ENCODE results near the gene TTBK2. TPM values are rescaled to one million over a fixed set of nuclear protein-coding genes. Genes with fewer than 3 reads are reported as not detected.

Gene TTBK2
- total RNA-seq, 1 experiment from 2014 or later, result 18.6 TPM

DNA sequence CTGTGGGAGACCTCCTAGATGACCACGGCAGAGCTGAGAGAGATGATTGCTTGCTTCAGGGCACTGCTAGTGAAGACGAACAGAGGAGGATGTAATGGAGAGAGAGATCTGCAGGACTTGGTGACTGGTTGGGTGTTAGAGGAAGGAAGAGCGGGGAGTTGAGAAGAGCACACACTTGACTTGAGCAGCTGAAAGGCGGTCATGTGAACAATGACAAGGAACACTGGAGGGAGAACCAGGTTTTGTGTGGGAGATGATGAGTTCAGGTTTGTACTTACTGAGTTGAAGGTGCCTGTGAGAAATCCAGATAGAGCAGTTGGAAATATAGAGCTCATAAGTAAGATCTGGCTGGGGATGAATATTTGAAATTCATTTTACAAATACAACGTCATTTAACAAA lies 224.0 kb downstream of the TTBK2 start:
- H3K9me3 Mint-ChIP-seq, result peaks cover 9% of the 10 kb centered on the region
- no peaks in the 10 kb centered on the region for H3K27me3 Mint-ChIP-seq (ENCODE audit: low read depth)
- TF ChIP-seq SMAD4 (CRISPR knock-in tag; IDR thresholded peaks at IDR 0.05) (no peak), PRDM15 (CRISPR knock-in tag; IDR thresholded peaks at IDR 0.05) (no peak), PRRX2 (CRISPR knock-in tag; IDR thresholded peaks at IDR 0.05) (no peak), NR2C2 (CRISPR knock-in tag; IDR thresholded peaks at IDR 0.05) (no peak), ZNF671 (CRISPR knock-in tag; IDR thresholded peaks at IDR 0.05) (no peak), EMX1 (CRISPR knock-in tag; IDR thresholded peaks at IDR 0.05) (no peak), ZNF396 (CRISPR knock-in tag; IDR thresholded peaks at IDR 0.05; ENCODE audit: borderline replicate concordance) (no peak), ZNF232 (CRISPR knock-in tag; IDR thresholded peaks at IDR 0.05) (no peak), E2F1 (CRISPR knock-in tag; IDR thresholded peaks at IDR 0.05) (no peak), USF2 (CRISPR knock-in tag; IDR thresholded peaks at IDR 0.05) (no peak), ATF3 (CRISPR knock-in tag; conservative IDR thresholded peaks at IDR 0.05) (no peak)
- TF ChIP-seq, protein P1, sequence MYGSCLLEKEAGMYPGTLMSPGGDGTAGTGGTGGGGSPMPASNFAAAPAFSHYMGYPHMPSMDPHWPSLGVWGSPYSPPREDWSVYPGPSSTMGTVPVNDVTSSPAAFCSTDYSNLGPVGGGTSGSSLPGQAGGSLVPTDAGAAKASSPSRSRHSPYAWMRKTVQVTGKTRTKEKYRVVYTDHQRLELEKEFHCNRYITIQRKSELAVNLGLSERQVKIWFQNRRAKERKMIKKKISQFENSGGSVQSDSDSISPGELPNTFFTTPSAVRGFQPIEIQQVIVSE (CRISPR knock-in tag; IDR thresholded peaks at IDR 0.05; ENCODE audit: borderline replicate concordance), result no peak
- TF ChIP-seq, protein P2, sequence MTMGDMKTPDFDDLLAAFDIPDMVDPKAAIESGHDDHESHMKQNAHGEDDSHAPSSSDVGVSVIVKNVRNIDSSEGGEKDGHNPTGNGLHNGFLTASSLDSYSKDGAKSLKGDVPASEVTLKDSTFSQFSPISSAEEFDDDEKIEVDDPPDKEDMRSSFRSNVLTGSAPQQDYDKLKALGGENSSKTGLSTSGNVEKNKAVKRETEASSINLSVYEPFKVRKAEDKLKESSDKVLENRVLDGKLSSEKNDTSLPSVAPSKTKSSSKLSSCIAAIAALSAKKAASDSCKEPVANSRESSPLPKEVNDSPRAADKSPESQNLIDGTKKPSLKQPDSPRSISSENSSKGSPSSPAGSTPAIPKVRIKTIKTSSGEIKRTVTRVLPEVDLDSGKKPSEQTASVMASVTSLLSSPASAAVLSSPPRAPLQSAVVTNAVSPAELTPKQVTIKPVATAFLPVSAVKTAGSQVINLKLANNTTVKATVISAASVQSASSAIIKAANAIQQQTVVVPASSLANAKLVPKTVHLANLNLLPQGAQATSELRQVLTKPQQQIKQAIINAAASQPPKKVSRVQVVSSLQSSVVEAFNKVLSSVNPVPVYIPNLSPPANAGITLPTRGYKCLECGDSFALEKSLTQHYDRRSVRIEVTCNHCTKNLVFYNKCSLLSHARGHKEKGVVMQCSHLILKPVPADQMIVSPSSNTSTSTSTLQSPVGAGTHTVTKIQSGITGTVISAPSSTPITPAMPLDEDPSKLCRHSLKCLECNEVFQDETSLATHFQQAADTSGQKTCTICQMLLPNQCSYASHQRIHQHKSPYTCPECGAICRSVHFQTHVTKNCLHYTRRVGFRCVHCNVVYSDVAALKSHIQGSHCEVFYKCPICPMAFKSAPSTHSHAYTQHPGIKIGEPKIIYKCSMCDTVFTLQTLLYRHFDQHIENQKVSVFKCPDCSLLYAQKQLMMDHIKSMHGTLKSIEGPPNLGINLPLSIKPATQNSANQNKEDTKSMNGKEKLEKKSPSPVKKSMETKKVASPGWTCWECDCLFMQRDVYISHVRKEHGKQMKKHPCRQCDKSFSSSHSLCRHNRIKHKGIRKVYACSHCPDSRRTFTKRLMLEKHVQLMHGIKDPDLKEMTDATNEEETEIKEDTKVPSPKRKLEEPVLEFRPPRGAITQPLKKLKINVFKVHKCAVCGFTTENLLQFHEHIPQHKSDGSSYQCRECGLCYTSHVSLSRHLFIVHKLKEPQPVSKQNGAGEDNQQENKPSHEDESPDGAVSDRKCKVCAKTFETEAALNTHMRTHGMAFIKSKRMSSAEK (CRISPR knock-in tag; IDR thresholded peaks at IDR 0.05; ENCODE audit: borderline replicate concordance), result no peak
- H3K4me3 Mint-ChIP-seq, result no peak overlapping the region
- no peaks in the 10 kb centered on the region for H3K4me1 Mint-ChIP-seq
- ATAC-seq (no peak), DNase-seq (ENCODE audit: low spot score) (no peak)
- H3K36me3 Mint-ChIP-seq, result no peaks in the 10 kb centered on the region; the same call in 1 of the 2 replicates
- ChIA-PET CTCF (no interaction called here), POLR2A (no interaction called here)
- no peak overlapping the region for H3K27ac Mint-ChIP-seq

DNA sequence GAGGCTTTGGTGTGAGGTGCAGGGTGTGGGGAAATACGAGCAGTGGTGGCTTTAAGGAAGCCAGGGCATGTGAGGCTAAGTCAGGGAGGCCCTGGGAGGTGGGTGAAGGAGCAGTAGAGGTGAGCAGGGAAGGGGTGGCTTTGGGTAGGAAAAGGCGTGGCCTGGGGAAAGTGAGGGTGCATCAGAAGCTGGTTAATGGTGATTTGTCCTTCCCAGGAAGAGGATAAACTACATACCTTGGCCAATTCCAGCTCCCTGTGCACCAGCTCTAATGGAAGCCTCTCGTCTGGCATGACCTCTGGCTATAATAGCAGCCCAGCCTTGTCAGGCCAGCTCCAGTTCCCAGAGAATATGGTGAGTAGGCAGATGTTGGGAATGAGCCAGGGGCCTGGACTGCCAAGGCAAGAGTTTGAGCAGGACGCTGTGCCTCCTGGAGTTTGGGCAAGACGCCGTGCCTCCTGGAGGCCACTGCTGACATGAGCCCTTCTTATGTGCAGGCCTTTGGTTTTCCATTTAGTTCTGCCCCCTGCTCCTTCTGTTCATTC lies 225.0 kb downstream of the TTBK2 start:
- DNase-seq (ENCODE audit: low spot score) (no peak), ATAC-seq (no peak)
- no peak overlapping the region for H3K4me3 Mint-ChIP-seq
- H3K9me3 Mint-ChIP-seq, result peaks cover 6% of the 10 kb centered on the region
- H3K27ac Mint-ChIP-seq, result no peak overlapping the region
- CTCF ChIA-PET, result interaction anchor here (1.5 kb wide), 1 partner anchor 231 kb away, joined by 3 read pairs; no protein-coding TSS in a partner anchor
- H3K27me3 Mint-ChIP-seq (ENCODE audit: low read depth), result no peaks in the 10 kb centered on the region
- no peaks in the 10 kb centered on the region for H3K4me1 Mint-ChIP-seq
- POLR2A ChIA-PET, result no interaction called here
- no peaks in the 10 kb centered on the region; the same call in 1 of the 2 replicates for H3K36me3 Mint-ChIP-seq
- TF ChIP-seq NFE2L1 (CRISPR knock-in tag; IDR thresholded peaks at IDR 0.05) (no peak), ATF3 (CRISPR knock-in tag; conservative IDR thresholded peaks at IDR 0.05) (no peak), SOX15 (CRISPR knock-in tag; IDR thresholded peaks at IDR 0.05) (no peak), USF2 (CRISPR knock-in tag; IDR thresholded peaks at IDR 0.05) (no peak), GRHL2 (CRISPR knock-in tag; IDR thresholded peaks at IDR 0.05; ENCODE audit: insufficient replicate concordance, severe bottlenecking) (no peak), SP1 (CRISPR knock-in tag; conservative IDR thresholded peaks at IDR 0.05) (no peak)
- TF ChIP-seq, protein P3, sequence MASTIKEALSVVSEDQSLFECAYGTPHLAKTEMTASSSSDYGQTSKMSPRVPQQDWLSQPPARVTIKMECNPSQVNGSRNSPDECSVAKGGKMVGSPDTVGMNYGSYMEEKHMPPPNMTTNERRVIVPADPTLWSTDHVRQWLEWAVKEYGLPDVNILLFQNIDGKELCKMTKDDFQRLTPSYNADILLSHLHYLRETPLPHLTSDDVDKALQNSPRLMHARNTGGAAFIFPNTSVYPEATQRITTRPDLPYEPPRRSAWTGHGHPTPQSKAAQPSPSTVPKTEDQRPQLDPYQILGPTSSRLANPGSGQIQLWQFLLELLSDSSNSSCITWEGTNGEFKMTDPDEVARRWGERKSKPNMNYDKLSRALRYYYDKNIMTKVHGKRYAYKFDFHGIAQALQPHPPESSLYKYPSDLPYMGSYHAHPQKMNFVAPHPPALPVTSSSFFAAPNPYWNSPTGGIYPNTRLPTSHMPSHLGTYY (CRISPR knock-in tag; IDR thresholded peaks at IDR 0.05), result no peak
- TF ChIP-seq, protein P4, sequence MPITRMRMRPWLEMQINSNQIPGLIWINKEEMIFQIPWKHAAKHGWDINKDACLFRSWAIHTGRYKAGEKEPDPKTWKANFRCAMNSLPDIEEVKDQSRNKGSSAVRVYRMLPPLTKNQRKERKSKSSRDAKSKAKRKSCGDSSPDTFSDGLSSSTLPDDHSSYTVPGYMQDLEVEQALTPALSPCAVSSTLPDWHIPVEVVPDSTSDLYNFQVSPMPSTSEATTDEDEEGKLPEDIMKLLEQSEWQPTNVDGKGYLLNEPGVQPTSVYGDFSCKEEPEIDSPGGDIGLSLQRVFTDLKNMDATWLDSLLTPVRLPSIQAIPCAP (CRISPR knock-in tag; IDR thresholded peaks at IDR 0.05), result no peak

Data from WTC11 (cell line).